HEK293T (cell line): ENCODE results near the gene FAM53B.

Source experiments
- ARNT ChIP-seq: fragments of 450-650 bp; IDR thresholded peaks from 2 replicates; pipeline ENCODE4 v1.6.1; 2017; ENCODE audit warnings: mild to moderate bottlenecking
- BHLHE40 ChIP-seq: fragments of 450-650 bp; IDR thresholded peaks from 2 replicates; pipeline ENCODE4 v1.6.1; 2016; ENCODE audit warnings: mild to moderate bottlenecking, moderate library complexity, borderline replicate concordance
- CTBP1 ChIP-seq: fragments of 450-650 bp; IDR thresholded peaks from 2 replicates; pipeline ENCODE4 v1.6.1; 2016; ENCODE audit warnings: borderline replicate concordance
- ELF4 ChIP-seq: fragments of 450-650 bp; IDR thresholded peaks from 2 replicates; pipeline ENCODE4 v1.6.1; 2017; ENCODE audit warnings: antibody characterized with exemption
- FOXA1 ChIP-seq: fragments of 450-650 bp; IDR thresholded peaks from 2 replicates; pipeline ENCODE4 v1.6.1; 2016; ENCODE audit warnings: mild to moderate bottlenecking
- FOXM1 ChIP-seq: fragments of 450-650 bp; IDR thresholded peaks from 2 replicates; pipeline ENCODE4 v1.6.1; 2017; ENCODE audit warnings: mild to moderate bottlenecking, borderline replicate concordance
- HDGF ChIP-seq: fragments of 450-650 bp; IDR thresholded peaks from 2 replicates; pipeline ENCODE4 v1.6.1; 2017; ENCODE audit warnings: antibody characterized with exemption, borderline replicate concordance
- NFRKB ChIP-seq: fragments of 450-650 bp; IDR thresholded peaks from 2 replicates; pipeline ENCODE4 v1.6.1; 2016; ENCODE audit warnings: mild to moderate bottlenecking, moderate library complexity
- SP1 ChIP-seq: fragments of 450-650 bp; IDR thresholded peaks from 2 replicates; pipeline ENCODE4 v1.6.1; 2017
- SUZ12 ChIP-seq: fragments of 450-650 bp; IDR thresholded peaks from 2 replicates; pipeline ENCODE4 v1.6.1; 2016; ENCODE audit warnings: mild to moderate bottlenecking
- TARDBP ChIP-seq: fragments of 450-650 bp; IDR thresholded peaks from 2 replicates; pipeline ENCODE4 v1.6.1; 2016
- ZNF384 ChIP-seq: fragments of 450-650 bp; IDR thresholded peaks from 2 replicates; pipeline ENCODE4 v1.6.1; 2016
- TF ChIP-seq, protein P1 (sequence below): fragments of 450-650 bp; IDR thresholded peaks from 2 replicates; pipeline ENCODE4 v1.6.1; 2016

DNA sequence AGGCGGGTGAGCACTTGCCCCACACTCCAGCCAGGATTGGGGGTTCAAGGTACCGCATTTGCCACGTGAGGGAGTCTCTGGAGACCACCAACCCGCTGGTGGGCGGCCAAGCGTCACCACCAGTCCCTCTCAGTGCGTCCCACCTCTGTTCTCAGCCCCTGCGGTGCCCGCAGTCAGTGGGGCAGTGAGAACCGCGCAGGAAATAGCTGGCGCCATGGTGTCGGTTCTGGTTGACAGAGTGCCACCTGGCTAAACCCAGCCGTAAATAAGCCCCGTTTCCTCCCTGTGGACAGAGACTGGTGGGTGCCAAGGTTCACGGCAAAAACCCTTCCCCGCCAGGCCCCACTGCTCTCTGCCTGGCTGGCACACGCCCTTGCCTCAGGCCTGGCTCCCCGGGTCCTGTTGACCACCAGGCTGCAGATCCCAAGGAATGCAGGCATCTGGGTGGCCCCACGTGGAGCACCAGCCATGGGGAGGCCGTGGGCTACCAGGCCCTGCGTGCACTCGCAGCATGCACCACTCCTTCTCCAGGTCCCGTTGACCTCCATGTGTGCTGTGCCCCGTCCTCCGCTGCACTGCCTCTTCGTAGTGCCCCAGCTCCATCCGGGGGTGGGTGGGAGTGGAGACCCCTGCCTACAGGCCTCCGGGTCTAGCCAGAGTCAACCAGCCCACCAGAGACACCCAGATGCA lies 142.6 kb downstream of the FAM53B start:
- TF ChIP-seq TARDBP (no peak), FOXM1 (no peak), NFRKB (no peak), ELF4 (no peak), CTBP1 (no peak), SUZ12 (no peak), FOXA1 (no peak), BHLHE40 (no peak), ZNF384 (no peak), ARNT (no peak), SP1 (no peak), HDGF (no peak)
- TF ChIP-seq, protein P1, sequence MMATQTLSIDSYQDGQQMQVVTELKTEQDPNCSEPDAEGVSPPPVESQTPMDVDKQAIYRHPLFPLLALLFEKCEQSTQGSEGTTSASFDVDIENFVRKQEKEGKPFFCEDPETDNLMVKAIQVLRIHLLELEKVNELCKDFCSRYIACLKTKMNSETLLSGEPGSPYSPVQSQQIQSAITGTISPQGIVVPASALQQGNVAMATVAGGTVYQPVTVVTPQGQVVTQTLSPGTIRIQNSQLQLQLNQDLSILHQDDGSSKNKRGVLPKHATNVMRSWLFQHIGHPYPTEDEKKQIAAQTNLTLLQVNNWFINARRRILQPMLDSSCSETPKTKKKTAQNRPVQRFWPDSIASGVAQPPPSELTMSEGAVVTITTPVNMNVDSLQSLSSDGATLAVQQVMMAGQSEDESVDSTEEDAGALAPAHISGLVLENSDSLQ: no peak
